NCI-H446 treated with DMSO at 0.1 percent for 48 hours (cell line): Measurements from ENCODE around the gene SSR4.
"Not testable (repeated sequence)": the region's sequence is repeated elsewhere in the genome, so short reads cannot be mapped to it uniquely, and the experiment has no call there.

ENCODE experiments used
- DNase-seq: peaks from one replicate; lab custom pipeline; 2025; lab: John Stamatoyannopoulos, UW

The SSR4 gene

DNA sequence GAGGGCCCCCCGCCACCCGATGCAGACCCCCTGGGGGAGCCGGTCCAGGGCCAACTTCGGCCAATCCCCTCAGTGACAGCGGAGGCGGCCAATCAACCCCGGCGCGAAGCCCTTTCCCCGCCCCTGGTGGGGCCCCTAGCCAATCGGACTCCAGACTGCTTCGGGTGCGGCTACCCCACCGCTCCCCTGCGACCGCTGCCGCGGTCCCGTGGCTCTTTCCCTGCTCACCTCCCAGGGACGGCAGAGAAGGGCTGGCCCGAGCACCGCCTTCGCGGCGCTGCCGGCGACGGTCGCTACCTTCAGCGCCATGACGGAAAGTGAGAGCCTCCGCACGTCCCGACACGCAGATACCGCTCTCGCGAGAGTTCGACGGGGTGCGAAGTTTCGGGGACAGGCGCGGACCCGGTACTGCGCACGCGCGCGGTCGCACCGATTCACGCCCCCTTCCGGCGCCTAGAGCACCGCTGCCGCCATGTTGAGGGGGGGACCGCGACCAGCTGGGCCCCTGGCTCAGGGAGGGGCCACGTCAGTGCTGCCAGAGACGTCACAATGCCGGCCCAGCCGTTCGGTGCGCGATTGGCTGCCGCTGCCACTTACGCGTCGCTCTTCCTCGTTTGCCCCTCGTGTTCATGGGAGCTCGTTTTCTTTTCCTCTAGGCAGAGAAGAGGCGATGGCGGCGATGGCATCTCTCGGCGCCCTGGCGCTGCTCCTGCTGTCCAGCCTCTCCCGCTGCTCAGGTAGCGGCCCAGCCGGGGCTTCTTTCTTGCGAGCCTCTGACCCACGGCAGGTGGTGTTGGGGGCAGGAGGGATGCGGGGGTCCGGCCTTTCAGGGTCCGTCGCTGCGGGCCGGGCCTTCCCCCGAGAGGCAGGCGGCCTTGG lies at the start of gene SSR4, which contains the start of gene IDH3G:
Gene SSR4, plus strand, starts transcription at position 651 of the 879 bp plus-strand sequence. Its CDS starts 20 bp downstream, at position 671.
Gene IDH3G, minus strand, starts transcription at position 358 of the 879 bp plus-strand sequence. Its CDS starts 49 bp downstream, at position 309.
- DNase-seq, result peak; percentile 92

DNA sequence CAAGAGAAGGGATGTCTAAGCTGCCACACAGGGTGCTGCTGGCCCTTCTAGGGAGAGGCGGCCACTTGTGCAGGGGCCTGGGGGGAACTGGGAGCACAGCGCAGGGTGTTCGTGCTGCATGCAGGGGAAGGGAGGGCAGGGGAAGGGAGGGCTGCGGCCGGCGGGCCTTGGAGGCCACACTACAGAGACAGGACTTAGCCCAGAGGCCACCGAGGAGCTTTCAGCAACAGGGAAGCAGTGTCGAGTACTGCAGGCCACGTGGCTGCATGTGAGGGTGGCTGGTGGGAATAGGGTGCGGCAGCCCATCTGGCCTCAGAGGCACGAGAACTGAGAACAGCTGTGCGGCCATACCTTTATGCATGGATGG lies 49.4 kb upstream of the SSR4 start:
- not testable (repeated sequence) for DNase-seq

DNA sequence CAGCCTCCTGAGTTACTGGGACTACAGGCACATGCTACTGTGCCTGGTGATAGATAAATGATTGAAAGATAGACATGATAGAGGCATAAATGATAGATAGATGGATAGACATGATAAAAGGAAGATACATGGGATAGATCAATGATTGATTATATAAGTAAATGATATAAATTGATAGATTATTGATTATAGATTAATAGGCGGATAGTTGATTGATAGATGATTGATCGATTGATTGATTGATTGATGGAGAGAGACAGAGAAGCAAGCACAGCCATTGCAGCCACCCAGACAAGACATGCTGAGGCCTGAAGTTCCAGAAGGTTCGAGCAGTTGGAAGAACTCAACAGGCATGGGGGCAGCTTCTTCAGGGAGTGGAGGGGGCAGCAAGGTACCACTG lies 48.1 kb upstream of the SSR4 start:
- no peak for DNase-seq

DNA sequence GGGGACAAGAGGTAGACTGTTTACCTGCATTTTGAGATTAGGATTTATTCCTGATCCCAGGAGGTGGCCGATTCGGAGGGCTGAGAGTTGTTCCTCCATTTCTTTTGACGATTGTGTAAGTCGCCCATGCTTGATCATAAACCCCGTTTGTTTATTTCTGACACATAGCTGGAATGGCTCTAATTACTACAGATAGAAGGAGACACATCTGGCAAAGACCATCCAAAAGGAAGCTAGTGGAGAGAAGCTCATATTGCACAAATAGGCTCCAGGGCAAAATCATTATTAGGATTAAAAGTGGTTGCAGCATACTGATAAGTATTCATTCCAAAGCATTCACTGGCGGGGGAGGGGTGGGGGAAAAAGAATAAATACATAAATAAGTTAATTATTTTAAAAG lies 47.5 kb upstream of the SSR4 start:
- DNase-seq, result not testable (repeated sequence)

DNA sequence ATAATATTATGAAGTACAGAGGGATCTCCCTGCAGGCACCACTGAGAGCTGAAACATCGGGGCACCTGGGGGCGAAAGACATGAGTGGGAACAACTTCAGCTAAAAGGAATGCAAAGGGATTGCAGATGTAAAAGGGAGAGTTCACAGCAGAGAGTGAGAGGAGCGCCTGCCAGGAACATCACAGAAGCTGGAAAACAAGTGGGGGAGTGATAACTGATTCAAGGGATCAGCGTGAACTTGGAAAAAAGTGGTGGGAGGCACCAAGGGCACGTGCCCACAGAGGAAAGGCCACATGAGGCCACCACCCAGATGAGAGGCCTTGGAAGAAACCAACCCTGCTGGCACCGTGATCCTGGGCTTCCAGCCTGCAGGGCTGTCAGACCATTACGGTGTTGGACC lies 45.5 kb upstream of the SSR4 start:
- DNase-seq, result not testable (repeated sequence)

DNA sequence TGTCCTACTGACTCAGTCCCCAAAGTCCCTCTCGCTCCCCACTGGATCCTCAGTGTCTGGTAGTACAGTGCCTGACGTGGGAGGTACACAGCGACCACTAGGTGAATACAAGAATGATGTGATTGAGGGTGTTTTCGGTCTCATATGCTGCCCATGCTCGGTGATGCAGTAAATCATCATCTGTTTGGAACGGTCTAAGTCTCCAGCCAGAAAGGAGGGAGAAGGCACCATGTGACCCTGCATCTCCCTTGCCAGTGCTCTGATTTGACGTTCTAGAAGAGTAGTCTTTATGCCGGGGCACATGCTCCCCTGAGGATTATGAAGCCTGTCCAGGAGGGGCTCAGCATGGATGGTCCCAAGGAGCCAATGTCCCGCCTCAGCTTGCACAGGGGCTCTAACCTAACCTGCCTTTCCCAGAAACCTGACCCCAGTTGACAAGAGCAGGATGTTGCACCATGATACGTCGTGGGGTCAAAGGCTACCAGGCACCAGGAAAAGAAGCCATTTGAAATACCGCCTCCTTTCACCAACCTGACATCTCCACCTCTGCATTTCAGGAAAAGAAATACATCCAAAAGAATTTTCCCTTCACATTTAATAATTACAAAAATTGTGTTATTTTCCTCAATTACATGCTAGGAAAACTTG lies 44.2 kb upstream of the SSR4 start:
- DNase-seq, result no peak

DNA sequence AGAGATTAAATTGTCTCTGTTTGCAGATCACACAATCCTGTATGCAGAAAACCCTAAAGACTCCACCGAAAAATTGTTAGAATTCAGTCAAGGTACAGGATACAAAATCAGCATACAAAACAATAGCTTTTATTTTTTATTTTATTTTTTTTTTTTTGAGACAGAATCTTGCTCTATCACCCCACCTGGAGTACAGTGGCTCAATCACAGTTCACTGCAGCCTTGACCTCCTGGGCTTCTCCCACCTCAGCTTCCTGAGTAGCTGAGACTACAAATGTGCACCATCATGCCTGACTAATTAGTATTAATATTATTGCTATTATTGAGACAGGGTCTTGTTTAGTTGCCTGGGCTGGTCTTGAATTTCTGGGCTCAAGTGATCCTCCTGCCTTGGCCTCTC lies 39.3 kb upstream of the SSR4 start:
- DNase-seq, result no peak

DNA sequence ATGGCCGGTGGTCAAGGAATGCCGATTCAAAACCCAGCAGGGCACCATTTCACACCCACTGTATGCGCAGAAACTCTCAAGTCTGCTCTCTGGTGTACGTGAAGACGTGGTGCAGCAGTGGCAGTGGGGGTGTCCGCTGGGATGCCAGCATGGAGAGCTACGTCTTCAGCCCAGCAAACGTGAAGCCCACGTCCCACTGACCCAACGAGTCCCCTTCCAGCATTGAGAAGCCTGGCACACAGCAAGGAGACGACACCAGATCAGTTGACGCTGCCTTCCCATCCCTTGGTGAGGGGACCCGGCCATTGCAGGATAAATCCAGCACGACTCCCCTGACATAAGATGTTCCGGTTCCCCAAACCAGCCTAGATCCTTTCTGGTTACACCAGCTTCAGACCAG lies 32.6 kb upstream of the SSR4 start:
- no peak for DNase-seq

DNA sequence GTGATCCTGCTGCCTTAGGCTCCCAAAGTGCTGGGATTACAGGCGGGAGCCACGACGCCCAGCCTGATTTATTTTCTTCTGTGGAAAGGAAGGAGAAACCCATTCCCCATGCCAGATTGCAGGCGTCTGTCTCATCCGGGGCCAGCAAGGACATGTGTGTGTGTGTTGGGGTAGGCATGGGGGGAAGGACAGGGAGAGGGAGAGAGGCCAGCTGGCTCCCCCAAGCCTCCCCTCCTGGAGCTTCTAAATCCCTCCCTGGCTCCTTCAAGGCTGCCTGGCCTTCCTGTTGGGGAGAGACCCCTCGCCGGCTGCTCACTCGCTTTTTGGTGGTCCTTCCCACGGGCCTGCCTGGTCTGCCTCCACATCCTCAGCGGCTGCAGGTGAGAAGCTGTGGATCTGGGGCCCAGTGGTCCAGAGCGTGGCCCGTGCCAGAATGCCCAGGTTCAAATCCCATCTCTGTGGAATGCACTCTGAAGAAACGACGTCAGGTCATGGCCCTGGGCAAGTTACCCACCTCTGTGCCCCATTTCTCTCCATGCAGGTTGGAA lies 31.8 kb upstream of the SSR4 start:
- no peak for DNase-seq

DNA sequence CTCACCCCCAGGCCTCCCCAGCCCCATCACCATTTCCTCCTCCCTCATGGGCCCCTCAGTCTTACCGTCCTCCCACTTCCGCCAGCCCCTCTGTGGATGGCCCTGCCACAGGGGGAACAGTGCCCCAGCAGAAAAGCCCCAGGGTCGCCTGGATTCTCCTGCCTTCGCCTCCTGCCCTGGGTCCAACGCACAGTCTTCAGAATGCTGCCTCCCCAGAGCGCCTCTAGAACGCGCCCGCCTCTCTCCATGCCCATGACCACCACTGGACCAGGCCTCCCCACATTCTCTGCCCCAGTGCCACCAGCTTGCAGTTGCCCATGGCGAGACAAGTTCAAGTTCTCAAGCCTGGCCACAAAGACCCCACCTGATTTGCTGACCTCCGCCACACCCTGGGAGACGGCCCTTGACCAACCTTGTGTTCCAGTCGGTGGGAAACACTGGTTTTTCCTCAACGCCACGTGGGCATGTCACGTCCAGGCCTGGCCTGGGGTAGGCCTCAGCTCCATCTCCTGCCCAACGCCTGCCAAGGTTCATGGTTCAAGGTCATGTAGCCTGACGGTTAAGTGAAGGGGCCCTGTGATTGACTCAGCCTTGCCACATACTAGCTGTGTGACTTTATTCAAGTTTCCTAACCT lies 31.1 kb upstream of the SSR4 start:
- no peak for DNase-seq

DNA sequence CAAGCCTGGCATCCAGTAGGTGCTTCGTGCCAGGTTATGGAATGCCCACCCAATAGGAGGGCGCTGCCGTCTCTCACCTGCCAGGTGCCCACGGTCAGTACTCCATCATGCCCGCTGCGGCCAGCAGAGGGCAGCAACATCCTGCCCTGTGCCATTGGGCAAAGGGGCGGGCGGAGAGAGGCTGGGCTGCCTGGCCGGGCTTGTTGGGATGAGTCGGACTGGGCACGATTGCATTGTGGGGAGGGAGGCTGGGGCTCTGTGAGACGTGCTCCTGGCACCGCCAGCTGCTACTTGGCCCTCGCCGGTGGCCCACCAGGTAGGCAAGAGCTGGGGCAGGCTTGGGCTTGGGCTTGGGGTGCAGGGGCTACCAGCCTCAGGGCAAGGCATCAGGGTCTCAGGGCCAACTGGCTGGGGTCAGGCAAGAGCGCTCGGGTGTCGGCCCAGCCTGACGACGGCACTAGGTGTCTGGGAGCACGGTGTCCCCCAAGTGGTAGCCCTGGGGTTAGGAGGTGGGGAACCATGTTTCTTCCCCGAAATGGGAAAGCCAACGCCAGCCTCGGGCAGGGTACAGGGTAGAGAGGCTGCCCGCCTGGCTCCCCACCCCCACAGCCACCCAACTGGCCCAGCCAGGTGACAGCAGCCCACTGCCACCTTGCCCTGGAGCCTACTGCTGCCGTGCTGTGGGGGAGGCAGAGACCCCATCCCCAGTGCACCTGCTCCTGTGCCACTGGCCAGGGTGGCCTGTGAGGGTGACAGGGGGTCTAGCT lies 30.3 kb upstream of the SSR4 start, which contains the start of gene PLXNB3:
Gene PLXNB3, plus strand, starts transcription at position 261 of the 767 bp plus-strand sequence. CDS start 1,287 bp downstream, outside the sequence.
- peak; percentile 52 for DNase-seq

DNA sequence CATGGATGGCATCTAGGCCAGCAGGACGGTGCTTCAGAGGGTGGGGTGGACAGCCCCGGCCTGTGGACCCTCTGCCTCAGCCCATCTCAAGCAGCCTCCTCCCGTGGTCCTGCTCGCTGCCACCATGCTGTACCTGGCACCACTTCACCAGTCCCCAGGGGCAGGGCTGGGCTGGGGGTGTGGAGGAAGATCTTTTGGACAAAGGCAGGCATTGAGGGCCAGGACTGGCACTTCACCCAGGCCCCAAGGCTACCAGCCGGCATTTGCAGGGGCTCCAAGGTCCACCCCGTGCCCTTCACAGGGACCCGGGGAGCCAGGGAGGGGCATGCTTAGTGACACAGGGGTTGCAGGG lies 29.7 kb upstream of the SSR4 start:
- no peak for DNase-seq

DNA sequence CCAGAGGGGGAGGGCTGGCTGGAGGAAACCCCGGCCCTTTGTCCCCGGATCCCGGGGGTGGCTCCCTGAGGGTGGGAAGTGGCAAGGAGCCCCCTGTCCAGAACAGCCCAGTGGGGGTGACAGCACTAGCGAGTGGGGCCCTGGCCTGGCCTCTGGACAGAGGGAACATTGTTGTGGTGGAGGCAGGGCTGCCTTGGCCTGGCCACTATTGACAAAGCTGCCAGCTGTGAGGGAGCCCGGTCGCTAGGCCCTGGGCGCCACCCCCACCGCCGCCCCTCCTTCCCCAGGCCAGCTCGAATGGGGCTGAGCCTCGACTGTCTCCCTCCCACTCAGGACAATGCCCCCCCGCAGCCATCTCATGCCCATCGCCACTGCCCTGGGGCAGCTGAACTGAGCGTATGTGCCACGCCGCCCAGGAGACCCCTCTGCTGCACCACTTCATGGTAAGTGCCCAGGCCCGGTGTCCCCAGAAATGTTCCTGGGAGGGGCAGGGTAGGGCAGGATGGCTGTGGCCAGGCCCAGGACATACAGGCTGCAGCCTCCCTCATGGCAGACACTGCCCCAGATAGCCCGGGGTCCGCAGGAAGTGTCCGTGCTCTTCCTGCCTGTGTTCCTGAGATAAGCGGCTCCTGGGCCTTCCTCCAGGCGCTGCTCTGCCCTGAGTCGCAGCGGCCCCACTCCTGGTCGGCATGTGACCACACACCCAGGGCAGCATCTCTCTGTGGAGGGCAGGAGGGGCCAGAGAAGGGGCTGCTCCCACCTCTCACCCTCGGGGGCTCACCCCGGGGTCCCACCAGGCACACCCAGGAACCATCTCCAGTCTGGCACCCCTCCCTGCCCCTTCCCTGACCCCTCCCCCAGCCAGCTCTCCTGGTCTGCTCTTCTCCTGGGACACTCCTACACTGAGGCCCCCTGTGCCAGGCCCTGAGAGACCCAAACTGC lies 29.1 kb upstream of the SSR4 start:
- no peak for DNase-seq

DNA sequence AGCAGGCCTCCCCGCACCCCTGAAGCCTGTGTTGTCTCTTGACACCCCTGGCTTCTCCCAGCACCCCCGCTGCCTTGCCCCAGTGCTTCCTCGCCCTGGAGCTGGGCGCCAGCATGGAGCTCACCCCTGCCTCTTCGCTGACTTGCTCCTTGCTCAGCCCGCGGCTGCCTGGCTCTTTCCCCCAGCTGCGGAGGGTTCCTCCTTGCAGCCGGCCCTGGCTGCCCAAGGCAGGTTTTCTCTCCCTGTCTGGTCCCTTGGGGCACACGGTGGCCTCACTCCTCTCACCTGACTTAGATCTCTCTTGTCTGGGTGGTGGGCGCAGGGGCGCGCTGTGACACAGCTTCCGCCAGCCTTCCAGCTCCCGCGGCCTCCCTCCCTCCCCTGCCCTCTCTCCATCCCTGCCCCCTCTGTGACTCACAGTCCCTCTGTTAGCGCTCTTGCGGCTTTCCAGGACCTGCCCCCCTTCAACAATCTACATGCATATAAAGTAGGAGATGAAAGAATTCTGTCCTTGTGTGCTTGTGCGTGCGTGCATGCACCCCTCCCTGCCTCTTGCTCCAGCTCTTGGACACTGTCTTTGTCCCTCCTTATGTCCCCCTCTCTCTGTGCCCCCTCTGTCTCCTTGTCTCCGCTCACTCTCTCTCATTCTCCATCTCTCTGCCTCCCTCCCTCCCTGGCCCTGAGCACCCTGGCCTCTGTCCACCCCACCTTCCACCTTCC lies 28.2 kb upstream of the SSR4 start:
- no peak for DNase-seq

DNA sequence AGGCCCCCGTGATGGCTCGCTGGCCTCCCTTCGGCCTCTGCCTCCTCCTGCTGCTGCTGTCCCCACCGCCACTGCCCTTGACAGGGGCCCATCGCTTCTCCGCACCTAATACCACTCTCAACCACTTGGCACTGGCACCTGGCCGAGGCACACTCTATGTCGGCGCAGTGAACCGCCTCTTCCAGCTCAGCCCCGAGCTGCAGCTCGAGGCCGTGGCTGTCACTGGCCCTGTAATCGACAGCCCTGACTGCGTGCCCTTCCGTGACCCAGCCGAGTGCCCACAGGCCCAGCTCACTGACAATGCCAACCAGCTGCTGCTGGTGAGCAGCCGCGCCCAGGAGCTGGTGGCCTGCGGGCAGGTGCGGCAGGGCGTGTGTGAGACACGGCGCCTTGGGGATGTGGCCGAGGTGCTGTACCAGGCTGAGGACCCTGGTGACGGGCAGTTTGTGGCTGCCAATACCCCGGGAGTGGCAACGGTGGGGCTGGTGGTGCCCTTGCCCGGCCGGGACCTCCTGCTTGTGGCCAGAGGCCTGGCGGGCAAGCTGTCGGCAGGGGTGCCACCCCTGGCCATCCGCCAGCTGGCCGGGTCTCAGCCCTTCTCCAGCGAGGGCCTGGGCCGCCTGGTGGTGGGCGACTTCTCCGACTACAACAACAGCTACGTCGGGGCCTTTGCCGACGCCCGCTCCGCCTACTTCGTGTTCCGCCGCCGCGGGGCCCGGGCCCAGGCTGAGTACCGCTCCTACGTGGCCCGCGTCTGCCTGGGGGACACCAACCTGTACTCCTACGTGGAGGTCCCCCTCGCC lies 27.4 kb upstream of the SSR4 start:
- no peak for DNase-seq

DNA sequence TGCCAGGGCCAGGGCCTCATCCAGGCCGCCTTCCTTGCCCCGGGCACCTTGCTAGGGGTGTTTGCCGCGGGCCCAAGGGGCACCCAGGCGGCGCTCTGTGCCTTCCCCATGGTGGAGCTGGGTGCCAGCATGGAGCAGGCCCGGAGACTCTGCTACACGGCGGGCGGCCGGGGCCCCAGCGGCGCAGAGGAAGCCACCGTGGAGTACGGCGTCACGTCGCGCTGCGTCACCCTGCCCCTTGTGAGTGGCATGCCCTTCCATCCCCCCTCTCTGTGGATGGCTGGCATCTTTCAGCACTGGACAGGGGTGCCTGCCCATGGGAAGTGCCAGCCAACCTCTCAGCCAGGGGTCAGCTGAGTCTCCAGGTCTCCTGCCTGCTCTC lies 26.8 kb upstream of the SSR4 start:
- no peak for DNase-seq

DNA sequence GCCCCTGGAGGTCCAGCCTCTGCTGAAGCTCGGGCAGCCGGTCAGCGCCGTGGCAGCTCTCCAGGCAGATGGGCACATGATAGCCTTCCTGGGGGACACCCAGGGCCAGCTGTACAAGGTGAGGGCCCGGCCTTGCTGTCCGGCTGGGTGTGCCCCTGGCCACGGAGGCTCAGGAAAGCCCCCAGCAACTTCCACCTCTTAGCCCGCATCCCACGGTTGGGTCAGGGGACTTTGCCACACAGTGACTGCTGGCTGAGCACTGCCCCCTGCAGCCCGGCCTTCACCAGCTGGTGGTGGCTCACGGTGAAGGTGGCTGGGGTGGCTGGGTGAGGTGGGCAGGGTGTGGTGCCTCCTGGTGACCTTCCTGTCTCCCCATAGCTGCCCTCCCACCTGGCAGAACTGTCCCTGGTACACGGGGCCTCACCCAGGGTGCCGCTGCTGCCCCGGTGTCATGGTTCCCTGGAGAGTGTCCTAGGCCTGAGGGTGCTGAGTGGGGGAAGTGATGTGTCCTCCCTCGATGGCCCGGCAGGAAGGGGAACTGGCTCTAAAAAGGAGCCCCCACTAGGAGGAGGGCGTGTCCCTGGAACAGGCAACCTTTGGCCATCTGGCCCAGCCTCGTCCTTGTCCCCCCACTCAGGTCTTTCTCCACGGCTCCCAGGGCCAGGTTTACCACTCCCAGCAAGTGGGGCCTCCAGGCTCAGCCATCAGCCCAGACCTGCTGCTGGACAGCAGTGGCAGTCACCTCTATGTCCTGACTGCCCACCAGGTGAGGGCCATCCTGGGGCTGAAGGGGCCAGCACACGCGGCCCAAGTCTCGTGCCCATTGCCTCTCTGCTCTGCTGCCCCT lies 25.9 kb upstream of the SSR4 start:
- no peak for DNase-seq

DNA sequence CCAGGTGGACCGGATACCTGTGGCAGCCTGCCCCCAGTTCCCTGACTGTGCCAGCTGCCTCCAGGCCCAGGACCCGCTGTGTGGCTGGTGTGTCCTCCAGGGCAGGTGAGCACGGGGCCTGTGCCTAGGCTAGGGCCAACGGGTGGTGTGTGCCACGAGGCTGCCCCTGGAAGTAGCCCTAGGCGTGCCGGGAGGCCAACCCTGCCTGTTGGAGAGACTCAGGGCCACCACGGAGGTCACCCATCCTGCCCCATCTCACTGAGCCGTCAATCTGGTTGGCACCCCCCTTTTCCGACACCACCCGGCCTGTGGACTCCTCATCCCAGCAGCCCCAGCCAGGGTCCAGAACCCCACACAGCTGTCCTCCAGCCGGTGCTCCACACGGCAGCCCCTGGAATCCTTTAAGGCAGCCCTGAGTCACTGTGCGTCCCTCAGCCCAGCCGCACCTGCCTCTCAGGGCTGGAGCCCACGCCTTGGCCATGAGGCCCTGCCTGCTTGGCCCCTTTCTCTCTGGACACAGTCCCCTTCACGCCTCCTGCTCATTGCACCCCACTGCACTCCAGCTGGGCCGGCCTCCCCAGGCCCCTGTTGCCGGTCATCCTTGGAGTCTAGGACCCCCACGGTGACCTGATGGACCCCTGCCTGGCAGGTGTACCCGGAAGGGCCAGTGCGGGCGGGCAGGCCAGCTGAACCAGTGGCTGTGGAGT lies 25.2 kb upstream of the SSR4 start:
- DNase-seq, result no peak
